SH-SY5Y (cell line): ENCODE measurements around the gene KREMEN2.

ENCODE experiments used
- GATA2 ChIP-seq: IDR thresholded peaks from 2 replicates; pipeline ENCODE4 v1.6.1; 2011; ENCODE audit warnings: mild to moderate bottlenecking, low read depth, low read length
- GATA3 ChIP-seq: IDR thresholded peaks from 2 replicates; pipeline ENCODE4 v1.6.1; 2011; ENCODE audit warnings: low read depth, mild to moderate bottlenecking, low read length, moderate library complexity

The KREMEN2 gene

DNA sequence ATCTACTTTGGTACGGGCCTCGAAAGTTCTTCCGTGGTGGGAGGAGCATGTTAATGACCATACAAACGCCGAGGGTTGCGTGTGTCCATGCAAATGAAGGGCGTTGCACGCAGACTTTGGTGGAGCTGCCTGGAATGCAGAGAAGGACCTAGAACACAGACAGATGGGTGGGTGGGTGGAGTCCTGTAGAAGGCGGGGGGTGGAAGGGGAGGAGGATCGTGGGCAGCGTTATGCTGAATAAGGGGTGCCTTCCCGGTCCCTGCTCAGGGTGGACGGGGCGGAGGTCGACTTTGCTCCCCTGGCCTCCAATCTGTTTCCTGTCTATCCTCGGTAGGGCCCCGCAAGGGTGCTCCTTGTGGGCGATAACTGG is 4.3 kb downstream of the KREMEN2 start:
- TF ChIP-seq GATA3: no peak
- no peak for TF ChIP-seq GATA2

GRCh38 chr16:2968738-2969544 is 4.9 kb downstream of the KREMEN2 start, which contains the start of gene PAQR4:
Gene PAQR4 (plus strand): TSS chr16:2969348. CDS start chr16:2969675, 327 bp downstream.
- TF ChIP-seq GATA3: no peak
- no peak for TF ChIP-seq GATA2

- TF ChIP-seq GATA2: no peak
- no peak for TF ChIP-seq GATA3
Observed at GRCh38 chr16:2969545-2970521, 5.8 kb downstream of the KREMEN2 start.

GRCh38 chr16:2970563-2970962 is 6.5 kb downstream of the KREMEN2 start:
- no peak for TF ChIP-seq GATA2
- TF ChIP-seq GATA3: no peak

- TF ChIP-seq GATA2 (no peak), GATA3 (no peak)
Observed at GRCh38 chr16:2971134-2971984, 7.3 kb downstream of the KREMEN2 start.

- no peak for TF ChIP-seq GATA3
- TF ChIP-seq GATA2: no peak
Observed at GRCh38 chr16:2971985-2972784, 8.1 kb downstream of the KREMEN2 start.

DNA sequence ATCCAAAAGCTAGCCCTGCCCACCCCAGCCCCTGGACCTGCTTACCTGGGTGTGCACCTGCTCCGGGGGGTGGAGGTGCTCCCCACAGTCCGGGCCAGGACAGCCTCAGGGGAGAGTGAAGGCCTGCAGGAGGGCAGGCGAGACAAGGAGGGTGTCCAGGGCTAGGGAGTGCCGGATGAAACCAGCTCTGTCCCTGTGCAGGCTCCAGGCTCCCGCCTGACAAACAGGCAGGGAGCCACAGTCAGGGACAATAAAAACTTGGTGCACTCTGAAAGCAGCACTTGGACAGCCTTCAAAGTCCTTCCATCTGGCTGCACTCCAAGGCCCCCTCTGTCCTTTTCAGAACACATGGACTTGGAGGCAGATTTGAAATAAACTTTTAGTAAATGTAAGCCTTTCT is 9.0 kb downstream of the KREMEN2 start:
- no peak for TF ChIP-seq GATA3
- TF ChIP-seq GATA2: no peak

DNA sequence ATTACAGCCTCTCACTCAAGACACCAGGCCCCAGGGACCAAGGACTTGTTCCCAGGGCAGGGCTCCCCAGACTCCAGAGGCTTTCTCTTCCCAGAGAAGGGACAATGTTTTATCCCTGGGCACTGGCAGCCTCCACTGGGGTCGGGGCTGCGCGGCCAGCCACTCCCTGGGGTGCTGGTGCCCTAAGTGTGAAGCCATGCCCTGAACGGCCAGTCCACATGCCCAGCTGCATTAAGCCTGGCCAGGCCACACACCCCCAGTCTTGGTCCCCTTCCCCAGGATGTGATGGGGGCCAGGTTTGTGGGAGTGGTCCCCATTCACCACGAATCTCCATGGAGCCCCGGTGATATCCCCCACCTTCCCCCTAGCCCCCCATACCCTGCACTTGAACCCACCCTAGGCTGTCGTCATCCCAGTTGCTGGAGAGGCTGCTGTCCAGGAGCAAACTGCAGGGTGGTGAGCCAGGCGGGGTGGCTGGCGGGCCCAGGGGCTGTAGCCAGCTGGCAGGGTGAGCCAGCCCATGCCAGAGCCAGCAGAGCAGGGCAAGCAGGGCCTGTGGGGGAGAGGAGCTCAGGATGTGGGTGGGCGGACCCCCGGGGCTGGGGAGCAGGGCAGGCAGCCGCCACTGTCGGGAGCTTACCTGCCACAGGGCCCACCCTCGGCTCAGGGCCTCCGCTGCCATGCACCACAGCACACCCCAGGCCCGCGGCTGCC is 9.7 kb downstream of the KREMEN2 start:
- TF ChIP-seq GATA3: no peak
- no peak for TF ChIP-seq GATA2

GRCh38 chr16:2974319-2975056 is 10.4 kb downstream of the KREMEN2 start:
- TF ChIP-seq GATA2: no peak
- no peak for TF ChIP-seq GATA3

GRCh38 chr16:2975161-2975795 is 11.2 kb downstream of the KREMEN2 start:
- TF ChIP-seq GATA3 (no peak), GATA2 (no peak)

DNA sequence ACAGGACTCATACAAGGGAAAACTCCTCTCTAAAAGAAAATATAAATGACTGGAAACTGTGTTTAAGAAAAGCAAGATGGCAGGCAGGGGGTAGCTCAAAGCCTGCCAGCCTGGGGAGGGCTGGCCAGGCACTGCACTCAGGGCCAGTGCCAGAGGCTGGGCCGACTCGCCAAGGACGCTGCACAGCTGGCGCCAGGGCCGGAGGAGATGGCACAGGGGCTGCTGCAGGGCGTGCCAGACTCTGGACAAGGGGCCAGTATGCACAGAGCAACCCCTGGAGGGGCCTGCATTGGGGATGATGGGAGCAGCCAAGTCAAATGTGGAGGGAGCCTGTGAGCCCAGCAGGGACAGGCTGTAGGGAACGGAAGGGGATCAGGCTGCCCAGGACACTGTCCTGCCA is 12.1 kb downstream of the KREMEN2 start:
- TF ChIP-seq GATA2 (no peak), GATA3 (no peak)
